HepG2 (cell line): ENCODE measurements around the gene TFEB. TPM values are rescaled to one million over a fixed set of nuclear protein-coding genes. Genes with fewer than 3 reads are reported as not detected.

Experiments used
- E2F2 ChIP-seq: sonication (generic); formaldehyde crosslinking; IDR thresholded peaks from 2 replicates; pipeline ENCODE4 v1.4.0; 2020; ENCODE audit warnings: missing genetic modification reagents, borderline replicate concordance
- EHMT2 ChIP-seq: fragments of 200-600 bp; sonication (generic); IDR thresholded peaks from 2 replicates; pipeline ENCODE4 v1.7.0; 2017; ENCODE audit warnings: antibody characterized with exemption, low read depth, low read length, borderline replicate concordance
- SIN3A ChIP-seq: IDR thresholded peaks from 2 replicates; pipeline ENCODE4 v1.6.1; 2011; ENCODE audit warnings: low read depth, mild to moderate bottlenecking, control low read depth, low read length, borderline replicate concordance
- ZNF318 ChIP-seq: sonication (generic); formaldehyde crosslinking; IDR thresholded peaks from 2 replicates; pipeline ENCODE4 v1.4.0; 2020; ENCODE audit warnings: mild to moderate bottlenecking, missing genetic modification reagents
- polyA plus RNA-seq, 8 experiments: library from polyadenylated mRNA; depleted of rRNA in 3 of 8; stranded (reverse) in 7 of 8; unstranded in 1 of 8; fragments of >200 nt; fragmentation: Illumina TruSeq in 4 of 8; extraction: Trizol in 4 of 8; gene quantifications; 2 replicates each; pipeline versions ENCODE4 v1.2.1 to v1.2.3, GENCODE V29; 2011 to 2016; ENCODE audit warnings: low read depth in 4 of 8, missing spikeins in 1 of 8, mixed read lengths in 1 of 8; ENCODE audit not compliant: insufficient read depth in 1 of 8
- total RNA-seq, 5 experiments: library from RNA; depleted of rRNA; stranded (reverse); fragments of >200 nt; fragmentation: Illumina TruSeq; extraction: Trizol; gene quantifications; 2 replicates each; pipeline ENCODE4 v1.2.3, GENCODE V29; 2016; ENCODE audit warnings: low read depth in 1 of 5
- TF ChIP-seq, protein P1 (sequence below): sonication (generic); formaldehyde crosslinking; IDR thresholded peaks from 2 replicates; pipeline ENCODE4 v1.9.0; 2021; ENCODE audit warnings: mild to moderate bottlenecking, missing genetic modification reagents
- TF ChIP-seq, protein P2 (sequence below): sonication (generic); formaldehyde crosslinking; IDR thresholded peaks from 2 replicates; pipeline ENCODE4 v1.4.0; 2020; ENCODE audit warnings: missing genetic modification reagents
- TF ChIP-seq, protein P3 (sequence below): sonication (generic); formaldehyde crosslinking; IDR thresholded peaks from 2 replicates; pipeline ENCODE4 v1.4.0; 2020; ENCODE audit warnings: missing genetic modification reagents; ENCODE audit errors: not compliant biosample characterization

The TFEB gene
- total and polyA plus RNA-seq, 2 of the 13 experiments (the other 11 are each of a cell fraction or from before 2014, with no cell fraction given): 13.3 to 18.7 TPM

- TF ChIP-seq, protein P1, sequence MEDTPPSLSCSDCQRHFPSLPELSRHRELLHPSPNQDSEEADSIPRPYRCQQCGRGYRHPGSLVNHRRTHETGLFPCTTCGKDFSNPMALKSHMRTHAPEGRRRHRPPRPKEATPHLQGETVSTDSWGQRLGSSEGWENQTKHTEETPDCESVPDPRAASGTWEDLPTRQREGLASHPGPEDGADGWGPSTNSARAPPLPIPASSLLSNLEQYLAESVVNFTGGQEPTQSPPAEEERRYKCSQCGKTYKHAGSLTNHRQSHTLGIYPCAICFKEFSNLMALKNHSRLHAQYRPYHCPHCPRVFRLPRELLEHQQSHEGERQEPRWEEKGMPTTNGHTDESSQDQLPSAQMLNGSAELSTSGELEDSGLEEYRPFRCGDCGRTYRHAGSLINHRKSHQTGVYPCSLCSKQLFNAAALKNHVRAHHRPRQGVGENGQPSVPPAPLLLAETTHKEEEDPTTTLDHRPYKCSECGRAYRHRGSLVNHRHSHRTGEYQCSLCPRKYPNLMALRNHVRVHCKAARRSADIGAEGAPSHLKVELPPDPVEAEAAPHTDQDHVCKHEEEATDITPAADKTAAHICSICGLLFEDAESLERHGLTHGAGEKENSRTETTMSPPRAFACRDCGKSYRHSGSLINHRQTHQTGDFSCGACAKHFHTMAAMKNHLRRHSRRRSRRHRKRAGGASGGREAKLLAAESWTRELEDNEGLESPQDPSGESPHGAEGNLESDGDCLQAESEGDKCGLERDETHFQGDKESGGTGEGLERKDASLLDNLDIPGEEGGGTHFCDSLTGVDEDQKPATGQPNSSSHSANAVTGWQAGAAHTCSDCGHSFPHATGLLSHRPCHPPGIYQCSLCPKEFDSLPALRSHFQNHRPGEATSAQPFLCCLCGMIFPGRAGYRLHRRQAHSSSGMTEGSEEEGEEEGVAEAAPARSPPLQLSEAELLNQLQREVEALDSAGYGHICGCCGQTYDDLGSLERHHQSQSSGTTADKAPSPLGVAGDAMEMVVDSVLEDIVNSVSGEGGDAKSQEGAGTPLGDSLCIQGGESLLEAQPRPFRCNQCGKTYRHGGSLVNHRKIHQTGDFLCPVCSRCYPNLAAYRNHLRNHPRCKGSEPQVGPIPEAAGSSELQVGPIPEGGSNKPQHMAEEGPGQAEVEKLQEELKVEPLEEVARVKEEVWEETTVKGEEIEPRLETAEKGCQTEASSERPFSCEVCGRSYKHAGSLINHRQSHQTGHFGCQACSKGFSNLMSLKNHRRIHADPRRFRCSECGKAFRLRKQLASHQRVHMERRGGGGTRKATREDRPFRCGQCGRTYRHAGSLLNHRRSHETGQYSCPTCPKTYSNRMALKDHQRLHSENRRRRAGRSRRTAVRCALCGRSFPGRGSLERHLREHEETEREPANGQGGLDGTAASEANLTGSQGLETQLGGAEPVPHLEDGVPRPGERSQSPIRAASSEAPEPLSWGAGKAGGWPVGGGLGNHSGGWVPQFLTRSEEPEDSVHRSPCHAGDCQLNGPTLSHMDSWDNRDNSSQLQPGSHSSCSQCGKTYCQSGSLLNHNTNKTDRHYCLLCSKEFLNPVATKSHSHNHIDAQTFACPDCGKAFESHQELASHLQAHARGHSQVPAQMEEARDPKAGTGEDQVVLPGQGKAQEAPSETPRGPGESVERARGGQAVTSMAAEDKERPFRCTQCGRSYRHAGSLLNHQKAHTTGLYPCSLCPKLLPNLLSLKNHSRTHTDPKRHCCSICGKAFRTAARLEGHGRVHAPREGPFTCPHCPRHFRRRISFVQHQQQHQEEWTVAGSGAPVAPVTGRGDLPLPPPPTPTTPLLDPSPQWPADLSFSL (CRISPR knock-in tag): no peak
- TF ChIP-seq ZNF318 (CRISPR knock-in tag) (no peak), E2F2 (CRISPR knock-in tag) (no peak), EHMT2 (no peak), SIN3A (no peak)
- TF ChIP-seq, protein P2, sequence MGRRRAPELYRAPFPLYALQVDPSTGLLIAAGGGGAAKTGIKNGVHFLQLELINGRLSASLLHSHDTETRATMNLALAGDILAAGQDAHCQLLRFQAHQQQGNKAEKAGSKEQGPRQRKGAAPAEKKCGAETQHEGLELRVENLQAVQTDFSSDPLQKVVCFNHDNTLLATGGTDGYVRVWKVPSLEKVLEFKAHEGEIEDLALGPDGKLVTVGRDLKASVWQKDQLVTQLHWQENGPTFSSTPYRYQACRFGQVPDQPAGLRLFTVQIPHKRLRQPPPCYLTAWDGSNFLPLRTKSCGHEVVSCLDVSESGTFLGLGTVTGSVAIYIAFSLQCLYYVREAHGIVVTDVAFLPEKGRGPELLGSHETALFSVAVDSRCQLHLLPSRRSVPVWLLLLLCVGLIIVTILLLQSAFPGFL (CRISPR knock-in tag): no peak
- TF ChIP-seq, protein P3, sequence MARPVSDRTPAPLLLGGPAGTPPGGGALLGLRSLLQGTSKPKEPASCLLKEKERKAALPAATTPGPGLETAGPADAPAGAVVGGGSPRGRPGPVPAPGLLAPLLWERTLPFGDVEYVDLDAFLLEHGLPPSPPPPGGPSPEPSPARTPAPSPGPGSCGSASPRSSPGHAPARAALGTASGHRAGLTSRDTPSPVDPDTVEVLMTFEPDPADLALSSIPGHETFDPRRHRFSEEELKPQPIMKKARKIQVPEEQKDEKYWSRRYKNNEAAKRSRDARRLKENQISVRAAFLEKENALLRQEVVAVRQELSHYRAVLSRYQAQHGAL: no peak
These were observed 1.4 kb downstream of the TFEB start (continued) for GRCh38 chr6:41733707-41734665.
